ENCODE measurements around the gene MARK3.
A peak's percentile ranks its signal among the peaks of the same experiment; 100 is the strongest.

MARK3 gene

GRCh38 chr14:103418481-103418818 lies 33.2 kb downstream of the MARK3 start:
- Histone ChIP-seq H3K36me3 (ENCODE audit: insufficient read depth, low read length) (peaks cover 13% of the 10 kb centered on the region), H3K27ac (ENCODE audit: low read depth, low read length) (peak overlapping the region; percentile 85)

GRCh38 chr14:103421556-103421955 lies 36.3 kb downstream of the MARK3 start:
- Histone ChIP-seq H3K79me2 (ENCODE audit: control insufficient read depth, insufficient read depth, low read length, unreplicated experiment) (peaks cover 81% of the 10 kb centered on the region), H3K27ac (ENCODE audit: low read depth, low read length) (no peak overlapping the region), H2AFZ (ENCODE audit: low read length, unreplicated experiment) (no peak overlapping the region), H3K4me1 (ENCODE audit: control insufficient read depth, insufficient read depth, low read length, unreplicated experiment) (peaks cover 48% of the 10 kb centered on the region), H3K4me3 (ENCODE audit: low read depth, low read length) (no peak overlapping the region), H3K27me3 (ENCODE audit: insufficient read depth, low read length) (no peaks in the 10 kb centered on the region), H3K36me3 (ENCODE audit: insufficient read depth, low read length) (peaks cover 9% of the 10 kb centered on the region; the same call in 1 of the 2 replicates)

More at GRCh38 chr14:103418481-103418818, 33.2 kb downstream of the MARK3 start:
- Histone ChIP-seq H3K4me1 (ENCODE audit: control insufficient read depth, insufficient read depth, low read length, unreplicated experiment) (peaks cover 45% of the 10 kb centered on the region), H3K79me2 (ENCODE audit: control insufficient read depth, insufficient read depth, low read length, unreplicated experiment) (peaks cover 83% of the 10 kb centered on the region), H2AFZ (ENCODE audit: low read length, unreplicated experiment) (no peak overlapping the region), H3K4me3 (ENCODE audit: low read depth, low read length) (peak overlapping the region; percentile 9), H3K27me3 (ENCODE audit: insufficient read depth, low read length) (no peaks in the 10 kb centered on the region)

GRCh38 chr14:103423050-103423461 lies 37.8 kb downstream of the MARK3 start:
- Histone ChIP-seq H3K36me3 (ENCODE audit: insufficient read depth, low read length) (peaks cover 9% of the 10 kb centered on the region; the same call in 1 of the 2 replicates), H3K4me1 (ENCODE audit: control insufficient read depth, insufficient read depth, low read length, unreplicated experiment) (peaks cover 43% of the 10 kb centered on the region), H3K27ac (ENCODE audit: low read depth, low read length) (peak overlapping the region; percentile 81), H2AFZ (ENCODE audit: low read length, unreplicated experiment) (no peak overlapping the region), H3K79me2 (ENCODE audit: control insufficient read depth, insufficient read depth, low read length, unreplicated experiment) (peaks cover 79% of the 10 kb centered on the region), H3K4me3 (ENCODE audit: low read depth, low read length) (no peak overlapping the region), H3K27me3 (ENCODE audit: insufficient read depth, low read length) (no peaks in the 10 kb centered on the region)

- H2AFZ ChIP-seq (ENCODE audit: low read length, unreplicated experiment), result no peak overlapping the region
- H3K36me3 ChIP-seq (ENCODE audit: insufficient read depth, low read length), result 0 out of 2 replicates have a peak, but pooled peaks cover 10% of the 10 kb centered on the region
- peaks cover 41% of the 10 kb centered on the region for H3K4me1 ChIP-seq (ENCODE audit: control insufficient read depth, insufficient read depth, low read length, unreplicated experiment)
- no peak overlapping the region for H3K4me3 ChIP-seq (ENCODE audit: low read depth, low read length)
- H3K27me3 ChIP-seq (ENCODE audit: insufficient read depth, low read length), result no peaks in the 10 kb centered on the region
- peak overlapping the region; percentile 62 for H3K27ac ChIP-seq (ENCODE audit: low read depth, low read length)
- H3K79me2 ChIP-seq (ENCODE audit: control insufficient read depth, insufficient read depth, low read length, unreplicated experiment), result peaks cover 75% of the 10 kb centered on the region
Observed at GRCh38 chr14:103427485-103428443, 42.5 kb downstream of the MARK3 start.

- no peaks in the 10 kb centered on the region for H3K27me3 ChIP-seq (ENCODE audit: insufficient read depth, low read length)
- H3K36me3 ChIP-seq (ENCODE audit: insufficient read depth, low read length), result 0 out of 2 replicates have a peak, but pooled peaks cover 10% of the 10 kb centered on the region
- peak overlapping the region; percentile 19 for H3K4me3 ChIP-seq (ENCODE audit: low read depth, low read length)
- H3K79me2 ChIP-seq (ENCODE audit: control insufficient read depth, insufficient read depth, low read length, unreplicated experiment), result peaks cover 70% of the 10 kb centered on the region
- peak overlapping the region; percentile 62 for H3K27ac ChIP-seq (ENCODE audit: low read depth, low read length)
- no peak overlapping the region for H2AFZ ChIP-seq (ENCODE audit: low read length, unreplicated experiment)
- peaks cover 30% of the 10 kb centered on the region for H3K4me1 ChIP-seq (ENCODE audit: control insufficient read depth, insufficient read depth, low read length, unreplicated experiment)
Observed at GRCh38 chr14:103428723-103429556, 43.7 kb downstream of the MARK3 start.

- Histone ChIP-seq H3K4me1 (ENCODE audit: control insufficient read depth, insufficient read depth, low read length, unreplicated experiment) (peaks cover 30% of the 10 kb centered on the region), H3K27ac (ENCODE audit: low read depth, low read length) (no peak overlapping the region), H3K36me3 (ENCODE audit: insufficient read depth, low read length) (0 out of 2 replicates have a peak, but pooled peaks cover 6% of the 10 kb centered on the region), H2AFZ (ENCODE audit: low read length, unreplicated experiment) (no peak overlapping the region), H3K79me2 (ENCODE audit: control insufficient read depth, insufficient read depth, low read length, unreplicated experiment) (peaks cover 74% of the 10 kb centered on the region), H3K27me3 (ENCODE audit: insufficient read depth, low read length) (no peaks in the 10 kb centered on the region), H3K4me3 (ENCODE audit: low read depth, low read length) (no peak overlapping the region)
Observed at GRCh38 chr14:103430358-103430757, 45.1 kb downstream of the MARK3 start.

- Histone ChIP-seq H3K79me2 (ENCODE audit: control insufficient read depth, insufficient read depth, low read length, unreplicated experiment) (peaks cover 75% of the 10 kb centered on the region), H3K36me3 (ENCODE audit: insufficient read depth, low read length) (0 out of 2 replicates have a peak, but pooled peaks cover 6% of the 10 kb centered on the region), H3K27me3 (ENCODE audit: insufficient read depth, low read length) (no peaks in the 10 kb centered on the region), H3K27ac (ENCODE audit: low read depth, low read length) (no peak overlapping the region), H3K4me1 (ENCODE audit: control insufficient read depth, insufficient read depth, low read length, unreplicated experiment) (peaks cover 26% of the 10 kb centered on the region), H2AFZ (ENCODE audit: low read length, unreplicated experiment) (no peak overlapping the region), H3K4me3 (ENCODE audit: low read depth, low read length) (no peak overlapping the region)
Observed at GRCh38 chr14:103432627-103433026, 47.4 kb downstream of the MARK3 start.

GRCh38 chr14:103433916-103434563 lies 48.8 kb downstream of the MARK3 start:
- Histone ChIP-seq H3K27me3 (ENCODE audit: insufficient read depth, low read length) (no peaks in the 10 kb centered on the region), H3K4me3 (ENCODE audit: low read depth, low read length) (no peak overlapping the region), H3K79me2 (ENCODE audit: control insufficient read depth, insufficient read depth, low read length, unreplicated experiment) (peaks cover 75% of the 10 kb centered on the region), H2AFZ (ENCODE audit: low read length, unreplicated experiment) (no peak overlapping the region), H3K4me1 (ENCODE audit: control insufficient read depth, insufficient read depth, low read length, unreplicated experiment) (peaks cover 13% of the 10 kb centered on the region), H3K36me3 (ENCODE audit: insufficient read depth, low read length) (peaks cover 12% of the 10 kb centered on the region; the same call in 1 of the 2 replicates), H3K27ac (ENCODE audit: low read depth, low read length) (no peak overlapping the region)

- Histone ChIP-seq H3K79me2 (ENCODE audit: control insufficient read depth, insufficient read depth, low read length, unreplicated experiment) (peaks cover 72% of the 10 kb centered on the region), H3K27ac (ENCODE audit: low read depth, low read length) (no peak overlapping the region), H3K36me3 (ENCODE audit: insufficient read depth, low read length) (peaks cover 16% of the 10 kb centered on the region), H3K4me1 (ENCODE audit: control insufficient read depth, insufficient read depth, low read length, unreplicated experiment) (peaks cover 6% of the 10 kb centered on the region), H2AFZ (ENCODE audit: low read length, unreplicated experiment) (no peak overlapping the region), H3K4me3 (ENCODE audit: low read depth, low read length) (no peak overlapping the region), H3K27me3 (ENCODE audit: insufficient read depth, low read length) (no peaks in the 10 kb centered on the region)
Observed at GRCh38 chr14:103434868-103435442, 49.7 kb downstream of the MARK3 start.

GRCh38 chr14:103436533-103436932 lies 51.3 kb downstream of the MARK3 start:
- peaks cover 66% of the 10 kb centered on the region for H3K79me2 ChIP-seq (ENCODE audit: control insufficient read depth, insufficient read depth, low read length, unreplicated experiment)
- no peaks in the 10 kb centered on the region for H3K27me3 ChIP-seq (ENCODE audit: insufficient read depth, low read length)
- H3K27ac ChIP-seq (ENCODE audit: low read depth, low read length), result peak overlapping the region; percentile 71
- H3K4me3 ChIP-seq (ENCODE audit: low read depth, low read length), result no peak overlapping the region
- H3K4me1 ChIP-seq (ENCODE audit: control insufficient read depth, insufficient read depth, low read length, unreplicated experiment), result peaks cover 6% of the 10 kb centered on the region
- H2AFZ ChIP-seq (ENCODE audit: low read length, unreplicated experiment), result no peak overlapping the region
- peaks cover 12% of the 10 kb centered on the region for H3K36me3 ChIP-seq (ENCODE audit: insufficient read depth, low read length)
